ENCODE results near the gene POFUT1.
"Not testable (repeated sequence)": the region's sequence is repeated elsewhere in the genome, so short reads cannot be mapped to it uniquely, and the experiment has no call there.

Gene POFUT1

DNA sequence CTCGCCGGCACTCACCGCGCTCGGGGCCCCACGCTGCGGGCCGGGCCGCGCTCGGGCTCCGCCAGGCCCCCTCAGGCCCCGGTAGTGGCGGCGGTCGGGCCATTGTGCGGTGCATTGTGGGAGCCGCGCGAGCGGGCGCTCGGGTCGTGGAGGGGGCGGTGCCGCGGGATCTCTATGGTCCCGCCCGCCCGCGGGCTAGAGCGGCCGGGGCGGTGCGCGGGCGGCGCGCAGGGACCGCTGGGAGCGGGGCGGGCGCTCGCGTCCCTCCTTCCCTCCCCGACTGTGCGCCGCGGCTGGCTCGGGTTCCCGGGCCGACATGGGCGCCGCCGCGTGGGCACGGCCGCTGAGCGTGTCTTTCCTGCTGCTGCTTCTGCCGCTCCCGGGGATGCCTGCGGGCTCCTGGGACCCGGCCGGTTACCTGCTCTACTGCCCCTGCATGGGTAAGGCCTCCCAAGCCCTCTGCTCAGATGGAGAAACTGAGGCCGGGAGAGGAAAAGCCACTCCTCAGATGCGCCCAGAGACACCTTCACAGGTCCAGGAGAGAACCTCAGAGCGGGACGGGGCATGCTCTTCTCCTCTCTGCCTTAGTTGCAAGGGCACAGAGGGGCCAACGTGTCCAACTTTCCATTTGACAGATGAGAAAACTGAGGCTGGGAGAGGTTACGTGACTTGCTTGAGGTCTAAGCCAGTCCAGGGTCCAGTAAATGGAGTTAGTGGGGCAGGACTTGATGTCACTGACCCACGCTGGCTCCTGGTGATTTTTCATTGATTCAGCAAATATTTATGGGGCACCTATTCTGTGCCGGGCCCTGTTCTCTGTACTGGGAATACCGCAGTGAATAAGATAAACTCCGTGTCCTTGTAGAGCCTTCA is at the start of gene POFUT1, which contains the start of gene PLAGL2:
Gene POFUT1 (plus strand): TSS at position 255 of the 873 bp plus-strand sequence. CDS start 62 bp downstream, at position 317.
Gene PLAGL2 (minus strand): TSS at position 118 of the 873 bp plus-strand sequence. CDS start 5,565 bp downstream, outside the sequence.
- peak; percentile 59 for DNase-seq

DNA sequence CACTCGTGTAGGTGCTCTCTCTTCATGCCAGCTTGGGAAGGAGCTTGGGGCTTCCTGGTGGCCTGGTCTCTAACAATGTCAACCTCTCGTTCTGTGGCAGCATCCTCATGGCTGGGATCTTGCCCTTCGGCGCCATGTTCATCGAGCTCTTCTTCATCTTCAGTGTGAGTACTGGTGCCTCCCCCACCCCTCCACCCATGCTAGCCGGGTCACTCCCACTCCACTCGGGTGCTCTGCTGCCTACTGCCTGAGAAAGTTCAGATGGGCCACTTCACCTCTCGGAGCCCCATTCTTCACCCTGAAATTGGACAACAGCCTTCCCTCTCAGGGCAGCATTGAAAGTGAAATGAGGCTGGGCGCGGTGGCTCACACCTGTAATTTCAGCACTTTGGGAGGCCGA is 49.3 kb upstream of the POFUT1 start:
- DNase-seq = no peak

- no peak for DNase-seq
Observed at GRCh38 chr20:32158943-32159660, 48.6 kb upstream of the POFUT1 start.

GRCh38 chr20:32159766-32160221 is 47.9 kb upstream of the POFUT1 start:
- no peak for DNase-seq

- DNase-seq = no peak
Observed at GRCh38 chr20:32160341-32160740, 47.3 kb upstream of the POFUT1 start.

DNA sequence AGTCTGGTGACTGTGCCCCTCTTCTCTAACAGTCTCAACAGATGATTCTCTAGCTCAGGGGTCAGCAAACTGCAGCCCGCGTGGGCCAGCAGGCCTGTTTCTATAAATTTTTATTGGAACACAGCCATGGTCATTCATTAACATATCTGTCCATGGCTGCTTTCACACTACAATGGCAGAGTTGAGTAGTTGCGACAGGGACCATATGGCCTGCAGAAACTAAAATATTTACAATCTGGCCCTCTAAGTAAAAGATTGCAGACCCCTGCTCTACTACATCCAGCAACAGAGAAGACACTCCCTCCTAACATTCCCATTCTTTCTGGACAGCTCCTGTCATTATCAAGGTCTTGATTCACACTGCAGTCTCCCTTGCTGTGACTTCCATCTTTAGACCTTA is 45.3 kb upstream of the POFUT1 start:
- DNase-seq = no peak

- no peak for DNase-seq
Observed at GRCh38 chr20:32163951-32164350, 43.7 kb upstream of the POFUT1 start.

- DNase-seq = no peak
Observed at GRCh38 chr20:32164984-32165735, 42.5 kb upstream of the POFUT1 start.

- DNase-seq = no peak
Observed at GRCh38 chr20:32165836-32166545, 41.7 kb upstream of the POFUT1 start.

- DNase-seq = no peak
Observed at GRCh38 chr20:32167552-32167951, 40.1 kb upstream of the POFUT1 start.

DNA sequence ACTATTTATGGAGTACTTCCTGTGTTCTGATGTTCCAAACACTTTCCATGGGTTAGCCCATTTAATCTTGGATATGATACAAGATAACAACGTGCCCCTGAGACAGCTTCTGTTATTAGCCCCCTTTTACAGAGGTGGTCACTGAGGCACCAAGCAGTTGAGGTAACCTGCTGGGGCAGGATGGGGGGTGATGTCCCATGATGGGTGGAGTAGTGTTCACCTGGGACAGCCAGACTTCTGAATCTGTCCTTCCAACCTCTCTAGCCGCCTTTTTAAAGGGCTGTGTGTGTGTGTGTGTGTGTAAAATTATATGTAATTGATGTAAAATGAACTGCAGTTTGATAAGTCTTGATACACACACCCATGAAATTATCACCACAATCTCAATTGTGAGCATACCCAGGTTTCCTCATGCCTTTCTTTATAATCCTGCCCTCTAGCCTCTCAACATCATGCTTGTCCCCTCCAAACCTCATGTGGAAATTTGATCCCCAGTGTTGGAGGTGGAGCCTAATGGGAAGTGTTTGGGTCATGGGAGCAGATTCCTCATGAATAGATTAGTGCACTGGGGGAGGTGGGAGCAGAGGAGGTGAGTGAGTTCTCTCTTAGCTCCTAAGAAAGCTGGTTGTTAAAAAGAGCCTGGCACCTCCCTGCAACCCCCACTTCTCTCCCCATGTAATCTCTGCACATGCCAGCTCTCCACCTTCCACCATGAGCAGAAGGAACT is 39.3 kb upstream of the POFUT1 start:
- DNase-seq = no peak

GRCh38 chr20:32177696-32178095 is 30.0 kb upstream of the POFUT1 start:
- DNase-seq = not testable (repeated sequence)

GRCh38 chr20:32179515-32179914 is 28.2 kb upstream of the POFUT1 start:
- no peak for DNase-seq

DNA sequence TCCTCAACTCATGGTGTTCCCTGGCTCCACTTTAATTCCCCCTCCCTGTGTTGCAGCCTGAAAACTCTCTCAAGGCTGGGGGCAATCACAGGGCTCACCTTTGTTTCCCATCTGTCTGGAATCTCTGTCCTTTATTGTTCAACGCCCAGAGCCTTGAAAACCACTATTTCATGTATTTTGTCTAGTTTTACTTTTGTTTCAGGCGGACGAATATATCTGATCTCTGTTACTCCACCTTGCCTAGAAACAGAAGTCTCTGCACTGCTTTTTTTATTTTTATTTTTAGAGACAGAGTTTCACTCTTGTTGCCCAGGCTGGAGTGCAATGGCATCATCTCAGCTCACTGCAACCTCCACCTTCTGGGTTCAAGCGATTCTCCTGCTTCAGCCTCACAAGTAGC is 27.7 kb upstream of the POFUT1 start:
- DNase-seq = no peak

- no peak for DNase-seq
Observed at GRCh38 chr20:32181606-32182005, 26.1 kb upstream of the POFUT1 start.

- DNase-seq = no peak
Observed at GRCh38 chr20:32183947-32184635, 23.6 kb upstream of the POFUT1 start.

- no peak for DNase-seq
Observed at GRCh38 chr20:32184961-32185603, 22.6 kb upstream of the POFUT1 start.

GRCh38 chr20:32186506-32186905 is 21.2 kb upstream of the POFUT1 start:
- DNase-seq = no peak

- no peak for DNase-seq
Observed at GRCh38 chr20:32188376-32189122, 19.1 kb upstream of the POFUT1 start.

GRCh38 chr20:32189123-32189410 is 18.6 kb upstream of the POFUT1 start:
- DNase-seq = no peak
